IPS-11a (cell line): Measurements from ENCODE around the gene ARHGAP44.

Experiments used
- H3K4me3 ChIP-seq: one replicate; pipeline ENCODE4 v1.5.1; 2013; ENCODE audit warnings: low read depth, low read length, control low read depth

The ARHGAP44 gene

DNA sequence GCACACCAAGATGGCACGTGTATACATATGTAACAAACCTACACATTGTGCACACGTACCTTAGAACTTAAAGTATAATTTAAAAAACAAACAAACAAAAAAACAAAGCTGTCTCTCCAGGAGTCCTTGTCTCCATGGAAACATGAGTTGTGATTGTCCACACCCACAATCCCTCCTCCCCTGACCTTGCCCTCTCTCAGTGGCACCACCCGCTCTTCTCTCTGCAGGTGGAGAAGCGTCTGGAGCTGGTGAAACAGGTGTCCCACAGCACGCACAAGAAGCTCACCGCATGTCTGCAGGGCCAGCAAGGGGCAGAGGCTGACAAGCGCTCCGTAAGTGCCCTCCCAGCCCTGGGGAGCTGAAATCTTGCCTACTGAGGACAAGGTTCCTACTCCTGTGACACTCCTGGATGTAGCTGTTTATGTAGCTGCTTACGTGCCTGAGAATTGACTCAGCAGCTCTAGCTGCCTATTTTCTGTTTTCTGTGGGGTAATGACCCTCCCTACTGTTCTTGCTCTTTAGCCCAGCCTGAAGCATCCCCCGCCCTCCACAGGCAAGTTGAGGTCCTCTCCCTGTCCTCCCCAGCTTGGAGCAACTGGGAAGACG is 107.0 kb downstream of the ARHGAP44 start:
- no peak overlapping the region for H3K4me3 ChIP-seq

- no peak overlapping the region for H3K4me3 ChIP-seq
Measured at GRCh38 chr17:12898110-12898509, 108.8 kb downstream of the ARHGAP44 start.

GRCh38 chr17:12899604-12900003 is 110.3 kb downstream of the ARHGAP44 start:
- no peak overlapping the region for H3K4me3 ChIP-seq

DNA sequence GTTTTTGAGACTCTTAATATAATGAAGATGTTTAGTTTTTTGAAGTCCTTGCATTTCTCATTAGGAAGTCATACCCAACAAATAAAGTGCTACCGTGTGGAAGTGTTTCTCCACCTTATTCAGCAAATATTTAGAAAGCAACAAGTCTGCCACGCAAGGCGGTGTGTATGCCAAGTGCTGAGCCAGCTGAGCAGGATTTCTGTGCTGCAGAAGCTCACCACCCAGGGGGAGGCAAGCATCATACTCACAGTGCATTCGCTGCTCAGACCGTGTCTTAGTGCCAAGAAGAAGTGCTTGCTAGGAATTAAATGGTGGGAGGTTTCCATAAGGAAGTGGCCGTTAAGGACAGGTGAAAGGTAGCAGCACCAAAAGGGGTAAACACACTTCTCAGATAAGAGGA is 111.2 kb downstream of the ARHGAP44 start:
- H3K4me3 ChIP-seq = no peak overlapping the region

- no peak overlapping the region for H3K4me3 ChIP-seq
Measured at GRCh38 chr17:12902046-12902445, 112.7 kb downstream of the ARHGAP44 start.

- no peak overlapping the region for H3K4me3 ChIP-seq
Measured at GRCh38 chr17:12907477-12907876, 118.2 kb downstream of the ARHGAP44 start.

GRCh38 chr17:12909046-12909445 is 119.7 kb downstream of the ARHGAP44 start:
- no peak overlapping the region for H3K4me3 ChIP-seq

- no peak overlapping the region for H3K4me3 ChIP-seq
Measured at GRCh38 chr17:12909511-12909910, 120.2 kb downstream of the ARHGAP44 start.

DNA sequence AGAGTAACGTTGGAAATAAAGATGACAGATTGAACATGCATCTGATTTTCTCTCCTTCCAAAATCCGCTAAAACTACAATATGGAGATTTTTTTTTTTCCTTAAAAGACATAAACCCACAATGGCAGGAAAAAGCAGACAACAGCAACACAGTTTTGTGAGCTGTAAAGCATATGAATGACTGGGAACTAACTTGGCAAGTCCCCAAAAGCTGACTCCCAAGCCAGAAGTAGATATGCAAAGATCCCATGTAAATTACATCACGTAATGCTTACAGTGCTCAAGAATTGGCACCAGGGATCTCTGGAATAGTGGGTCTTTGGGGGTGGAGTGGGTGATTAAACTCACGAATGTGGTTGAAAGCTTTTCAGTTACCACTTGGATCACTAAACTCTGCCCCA is 121.9 kb downstream of the ARHGAP44 start:
- no peak overlapping the region for H3K4me3 ChIP-seq

DNA sequence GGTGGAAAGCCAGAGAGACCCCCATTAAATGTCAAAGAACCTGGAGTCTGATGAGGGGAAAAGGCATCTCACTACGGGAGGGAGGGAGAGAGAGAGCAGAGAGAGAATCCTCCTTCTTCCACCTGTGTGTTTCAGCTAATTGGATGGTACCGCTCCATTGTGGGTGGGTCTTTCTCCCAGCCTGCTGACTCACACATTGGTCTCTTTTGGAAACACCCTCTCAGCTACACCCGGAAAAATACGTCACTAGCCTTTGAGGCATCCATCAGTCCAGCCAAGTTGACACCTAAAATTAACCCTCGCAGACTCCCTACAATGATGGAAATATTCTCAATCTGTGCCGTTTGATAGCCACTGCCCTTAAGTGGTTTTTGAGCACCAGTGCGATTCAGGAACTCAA is 128.1 kb downstream of the ARHGAP44 start:
- no peak overlapping the region for H3K4me3 ChIP-seq

DNA sequence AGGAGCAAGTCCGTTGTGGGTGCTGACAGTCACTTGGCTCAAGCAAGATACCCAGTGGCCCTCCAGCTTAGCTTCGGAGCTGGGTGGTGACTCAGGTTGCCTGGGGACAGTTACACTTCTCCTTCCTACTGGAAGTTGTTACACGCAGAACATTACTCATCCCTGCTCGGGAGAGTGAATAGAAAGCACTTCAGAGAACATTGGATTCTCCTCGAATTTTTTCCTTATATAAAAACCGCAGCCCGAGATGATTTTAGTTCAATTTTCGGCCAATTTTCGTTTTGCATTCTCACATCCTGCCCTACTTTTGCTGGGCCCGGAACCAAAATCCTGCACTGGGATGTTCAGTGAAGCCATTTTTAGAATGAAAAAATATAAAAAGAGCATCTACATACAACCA is 128.8 kb downstream of the ARHGAP44 start:
- H3K4me3 ChIP-seq = no peak overlapping the region

GRCh38 chr17:12922120-12922519 is 132.8 kb downstream of the ARHGAP44 start:
- H3K4me3 ChIP-seq = no peak overlapping the region

DNA sequence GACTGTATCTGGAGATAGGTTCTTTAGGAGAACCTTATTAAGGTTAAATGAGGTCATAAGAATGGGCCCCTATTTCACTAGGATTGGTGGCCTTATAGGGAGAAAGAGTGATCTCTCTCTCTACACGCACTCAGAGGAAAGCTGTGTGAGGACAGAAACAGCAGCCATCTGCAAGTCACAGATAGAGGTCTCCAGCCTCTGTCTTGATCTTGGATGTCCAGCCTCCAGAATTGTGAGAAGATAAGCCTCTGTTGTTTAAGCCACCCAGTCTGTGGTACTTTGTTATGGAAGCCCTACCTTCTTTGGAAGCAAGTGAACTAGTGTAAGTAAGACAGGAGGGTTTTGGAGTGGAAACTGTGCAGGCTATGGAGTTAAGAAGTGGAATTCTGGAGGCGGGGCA is 135.3 kb downstream of the ARHGAP44 start:
- H3K4me3 ChIP-seq = no peak overlapping the region

- no peak overlapping the region for H3K4me3 ChIP-seq
Measured at GRCh38 chr17:12927001-12927400, 137.7 kb downstream of the ARHGAP44 start.

DNA sequence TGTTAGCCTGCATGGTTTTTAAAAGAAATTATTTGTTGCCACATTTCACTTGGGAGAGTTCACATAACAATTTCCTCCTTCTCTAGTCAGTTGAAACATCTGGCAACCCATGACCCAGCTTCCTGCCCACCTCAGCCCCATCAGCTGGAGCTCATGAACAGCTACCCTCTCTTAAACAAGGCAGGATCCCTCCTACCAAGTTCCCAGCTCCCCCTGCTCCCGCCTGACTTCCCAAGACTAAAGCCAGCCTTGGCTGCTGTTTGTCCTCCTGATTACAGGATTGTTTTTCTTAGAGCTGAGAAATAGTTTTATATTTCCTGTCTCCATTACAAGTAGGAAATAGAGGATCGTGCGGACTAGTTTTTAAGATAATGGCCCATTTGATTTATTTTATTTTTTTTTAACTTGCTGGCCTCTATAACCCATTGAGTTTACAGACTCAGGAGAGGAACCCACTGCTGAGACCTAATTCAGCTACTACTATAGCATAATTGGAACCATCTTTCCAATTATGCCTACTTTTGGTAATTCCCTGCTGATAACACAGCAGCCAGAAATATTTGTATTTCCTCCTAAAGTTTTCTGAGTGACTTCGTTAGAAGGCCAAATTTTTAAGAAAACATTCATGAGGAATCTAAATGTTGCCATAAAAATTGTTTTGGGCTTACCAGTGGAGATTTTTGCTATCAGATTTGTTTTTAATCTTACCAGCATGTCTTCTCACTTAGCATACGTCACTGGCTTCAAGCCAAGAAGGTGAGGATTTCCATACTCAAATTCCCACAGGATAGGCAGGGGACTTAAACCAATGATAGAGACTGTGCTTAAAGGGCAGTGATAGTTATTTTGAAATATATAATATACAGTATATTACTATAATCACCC is 138.5 kb downstream of the ARHGAP44 start:
- H3K4me3 ChIP-seq = no peak overlapping the region

- H3K4me3 ChIP-seq = no peak overlapping the region
Measured at GRCh38 chr17:12928736-12929135, 139.4 kb downstream of the ARHGAP44 start.

DNA sequence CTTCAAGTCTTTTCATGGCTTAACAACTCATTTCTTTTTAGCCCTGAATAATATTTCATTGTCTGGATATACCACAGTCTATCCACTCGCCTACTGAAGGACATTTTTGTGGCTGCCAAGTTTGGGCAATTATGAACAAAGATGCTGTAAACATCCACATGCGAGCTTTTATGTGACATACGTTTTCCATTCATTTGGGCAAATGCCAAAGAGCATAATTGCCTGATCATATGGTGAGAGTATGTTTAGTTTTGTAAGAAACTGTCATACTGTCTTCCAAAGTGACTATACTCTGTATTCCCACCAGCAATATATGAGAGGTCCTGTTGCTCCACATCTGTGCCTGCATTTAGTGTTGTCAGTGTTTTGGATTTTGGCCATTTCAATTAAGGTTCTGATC is 147.2 kb downstream of the ARHGAP44 start:
- no peak overlapping the region for H3K4me3 ChIP-seq

- H3K4me3 ChIP-seq = no peak overlapping the region
Measured at GRCh38 chr17:12940699-12941098, 151.4 kb downstream of the ARHGAP44 start.

DNA sequence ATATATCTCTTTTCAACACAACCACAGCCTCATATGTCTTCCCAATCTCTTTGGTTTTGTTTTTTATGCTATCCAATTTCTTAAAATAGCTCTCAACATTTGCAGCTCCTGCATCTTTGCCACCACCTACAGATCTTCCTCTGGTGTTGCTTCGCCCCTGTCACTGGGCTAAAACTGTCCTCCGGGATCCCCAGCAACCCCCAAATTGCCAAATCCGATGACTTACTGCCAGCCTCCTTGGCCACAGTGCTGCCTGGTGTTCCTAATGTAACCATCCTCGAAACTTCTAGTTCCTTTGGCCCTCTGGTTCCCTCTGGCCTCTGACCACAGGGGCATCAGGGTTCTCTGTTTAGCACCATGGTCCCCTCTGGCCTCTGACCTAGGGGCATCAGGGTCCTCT is 157.7 kb downstream of the ARHGAP44 start:
- no peak overlapping the region for H3K4me3 ChIP-seq

GRCh38 chr17:12952012-12952411 is 162.7 kb downstream of the ARHGAP44 start:
- no peak overlapping the region for H3K4me3 ChIP-seq

DNA sequence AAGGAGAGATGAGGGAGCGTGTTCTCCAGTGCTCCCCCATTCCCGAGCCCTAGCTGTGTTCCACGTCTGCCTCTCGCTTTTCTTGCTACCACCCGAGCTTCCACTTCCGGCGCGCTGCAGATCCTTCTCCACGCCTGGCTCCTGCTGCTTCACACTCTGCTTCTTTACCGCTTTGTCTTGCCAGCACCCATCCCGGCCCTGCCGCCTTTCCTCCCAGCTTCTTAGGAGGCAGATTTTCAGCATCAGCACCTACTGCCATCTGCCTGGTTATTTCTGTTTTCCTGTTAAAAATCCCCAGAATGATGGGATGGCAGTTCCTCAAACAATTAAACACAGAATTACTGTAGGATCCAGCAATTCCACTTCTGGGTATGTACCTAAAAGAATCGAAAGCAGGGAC is 163.9 kb downstream of the ARHGAP44 start:
- no peak overlapping the region for H3K4me3 ChIP-seq

DNA sequence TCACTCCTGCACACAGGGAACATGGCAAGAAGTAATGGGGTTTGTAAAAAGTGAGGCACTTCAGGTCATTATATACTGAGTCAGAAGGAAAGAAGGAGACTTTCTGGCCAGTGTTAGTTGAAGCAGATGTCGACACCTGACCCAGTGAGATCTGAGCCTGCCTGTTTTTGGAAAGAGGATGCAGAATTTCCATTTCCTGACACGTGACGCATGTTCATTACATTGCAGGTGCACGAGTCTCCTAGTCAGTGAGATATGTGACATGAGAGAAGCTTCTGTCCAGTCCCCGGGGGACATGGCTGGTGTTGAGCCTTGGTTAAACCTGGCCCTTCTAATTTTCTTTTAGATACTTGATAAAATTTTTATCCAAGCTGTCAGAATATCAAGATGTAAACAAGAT is 166.2 kb downstream of the ARHGAP44 start:
- no peak overlapping the region for H3K4me3 ChIP-seq
